Endometrium (tissue), 2 donors: ENCODE data around the gene MAML3.

Experiments used
- FAIRE-seq: peaks from 2 replicates; lab custom pipeline; 2012; peaks lifted over from hg19 to GRCh38; lab: Jason Lieb, UNC
- donor health status: control.
- donor health status: control.

The MAML3 gene

DNA sequence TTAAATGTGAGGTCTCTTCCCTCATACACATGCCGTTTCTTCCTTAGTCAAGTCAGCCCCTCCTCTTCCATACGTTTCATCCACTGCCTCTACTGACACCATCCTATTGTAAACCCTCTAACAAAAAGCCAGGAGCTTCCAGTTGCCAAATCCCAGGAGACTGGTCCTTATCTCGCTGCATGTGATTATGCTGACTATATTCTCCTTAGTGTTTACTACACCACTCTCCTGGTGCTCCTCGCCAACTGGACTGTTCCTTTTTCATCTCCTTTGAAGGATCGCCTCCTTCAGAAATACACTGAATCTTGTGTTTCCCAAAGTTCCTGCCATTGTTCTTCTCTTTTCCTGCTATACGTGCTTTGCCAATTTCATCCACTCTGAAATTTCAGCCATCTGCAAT lies 27.7 kb downstream of the MAML3 start:
- FAIRE-seq = no peak

GRCh38 chr4:140125374-140125773 lies 28.6 kb downstream of the MAML3 start:
- FAIRE-seq = no peak

DNA sequence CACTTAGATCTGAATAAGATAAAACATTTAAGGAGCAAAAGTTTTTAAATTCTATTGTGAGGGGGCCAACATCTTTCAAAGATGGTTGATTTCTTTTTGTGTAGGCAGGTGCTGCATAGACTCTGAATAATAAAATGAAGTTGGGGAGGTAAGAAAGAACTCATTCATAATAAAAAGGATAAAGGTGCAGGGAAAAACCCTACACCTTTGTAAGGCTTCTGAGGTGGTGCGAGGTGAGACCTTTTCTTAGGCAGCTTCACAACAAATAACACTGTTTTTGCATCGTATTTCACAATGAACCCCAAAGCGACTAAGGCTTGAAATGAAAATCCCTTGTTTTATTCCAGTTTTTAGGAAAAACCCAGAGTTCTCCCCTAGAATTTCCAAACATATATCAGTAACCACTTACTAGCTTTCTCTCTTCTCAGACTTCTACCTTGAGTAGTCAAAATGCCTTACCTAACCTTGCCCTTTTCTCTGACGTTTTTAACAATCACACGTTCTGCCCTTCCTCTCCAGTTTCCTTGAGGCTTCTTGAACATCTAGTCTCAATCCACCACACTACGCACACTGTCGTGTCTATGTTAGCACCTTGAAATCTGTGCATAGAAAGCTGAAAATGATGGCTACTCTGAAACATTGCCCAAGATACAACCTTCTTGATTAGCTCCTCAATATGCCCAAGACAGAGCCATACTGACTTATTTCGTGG lies 30.2 kb downstream of the MAML3 start:
- no peak for FAIRE-seq

DNA sequence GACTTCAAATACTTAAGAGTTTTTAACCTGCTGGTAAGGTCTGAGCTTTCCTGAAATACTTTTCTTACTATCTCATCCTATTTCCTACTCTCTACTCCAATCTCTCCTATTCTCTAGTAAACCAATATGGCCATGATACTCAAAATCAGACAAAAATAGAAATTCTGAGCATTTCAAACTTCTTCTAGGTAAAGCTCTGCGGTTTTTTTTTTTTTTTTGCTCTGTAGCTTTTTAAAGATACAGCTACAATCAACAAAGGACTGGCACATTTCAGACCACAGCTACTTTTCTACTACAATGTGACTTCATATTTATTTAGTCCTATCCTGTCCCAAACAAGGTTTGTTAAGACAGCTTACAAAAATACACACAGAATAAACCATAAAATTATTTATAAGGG lies 31.1 kb downstream of the MAML3 start:
- no peak for FAIRE-seq

GRCh38 chr4:140121646-140122045 lies 32.3 kb downstream of the MAML3 start:
- no peak for FAIRE-seq

DNA sequence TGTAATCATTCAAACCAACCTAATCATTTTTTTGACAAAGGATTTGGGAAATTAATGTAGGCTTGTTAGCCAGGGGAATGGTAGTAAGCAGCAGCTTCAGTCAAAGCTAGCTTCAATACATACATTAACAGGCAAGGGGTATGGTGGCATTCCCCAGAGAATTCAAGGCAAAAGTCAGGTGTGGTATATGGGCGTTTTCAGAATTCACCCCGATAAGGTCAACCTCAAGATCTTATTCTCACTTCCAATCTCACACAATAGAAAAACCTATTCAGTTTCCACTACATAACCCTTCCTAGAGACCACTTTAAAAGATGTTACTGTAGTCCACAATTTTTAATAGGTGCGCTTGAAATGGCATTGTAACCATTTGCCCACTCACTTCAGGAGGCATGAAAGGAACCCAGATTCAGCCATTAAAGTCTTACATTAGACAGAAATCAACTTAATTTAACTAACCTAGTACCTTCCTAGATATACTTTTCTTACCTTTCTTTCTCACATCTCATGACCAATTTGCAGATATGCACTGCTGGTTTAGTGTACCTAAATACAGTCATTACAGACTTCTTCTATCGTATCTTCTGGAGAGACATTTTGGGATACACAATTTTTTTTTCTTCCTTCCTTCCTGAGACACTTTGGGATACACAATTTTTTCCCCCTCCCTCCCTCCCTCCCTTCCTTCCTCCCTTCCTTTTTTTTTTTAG lies 34.9 kb downstream of the MAML3 start:
- no peak for FAIRE-seq

GRCh38 chr4:140117947-140118346 lies 36.0 kb downstream of the MAML3 start:
- FAIRE-seq = no peak

DNA sequence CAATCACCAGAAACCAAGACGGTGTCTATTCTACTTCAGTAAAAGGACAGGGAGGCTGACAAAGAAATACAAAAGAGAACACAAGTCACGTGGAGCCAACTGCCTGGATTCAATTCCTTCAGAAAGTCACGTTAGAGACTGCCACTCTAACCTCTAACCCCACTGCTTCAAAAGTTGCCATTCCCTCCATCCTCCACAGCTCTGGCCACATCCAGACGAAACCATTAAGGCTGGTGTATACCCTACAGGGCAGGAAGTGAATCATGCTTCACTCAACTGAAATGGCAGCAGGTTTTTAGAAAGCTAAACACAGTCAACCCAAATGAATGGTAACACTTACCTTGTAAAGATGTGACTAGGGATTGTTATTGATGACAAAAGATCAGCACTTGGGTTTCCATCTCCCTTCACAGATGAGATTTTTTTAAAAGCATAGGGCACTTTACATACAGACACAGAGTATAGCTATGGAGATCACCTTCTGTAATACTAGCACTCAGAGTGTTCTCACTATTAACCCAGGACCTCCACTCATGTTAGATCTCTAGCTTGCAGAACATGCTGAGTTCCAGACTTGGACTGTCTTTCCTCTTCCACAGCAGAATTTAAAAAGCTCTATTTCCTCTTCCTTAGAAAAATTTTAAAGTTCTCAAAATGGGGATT lies 37.4 kb downstream of the MAML3 start:
- FAIRE-seq = no peak

GRCh38 chr4:140115140-140115539 lies 38.8 kb downstream of the MAML3 start:
- no peak for FAIRE-seq

DNA sequence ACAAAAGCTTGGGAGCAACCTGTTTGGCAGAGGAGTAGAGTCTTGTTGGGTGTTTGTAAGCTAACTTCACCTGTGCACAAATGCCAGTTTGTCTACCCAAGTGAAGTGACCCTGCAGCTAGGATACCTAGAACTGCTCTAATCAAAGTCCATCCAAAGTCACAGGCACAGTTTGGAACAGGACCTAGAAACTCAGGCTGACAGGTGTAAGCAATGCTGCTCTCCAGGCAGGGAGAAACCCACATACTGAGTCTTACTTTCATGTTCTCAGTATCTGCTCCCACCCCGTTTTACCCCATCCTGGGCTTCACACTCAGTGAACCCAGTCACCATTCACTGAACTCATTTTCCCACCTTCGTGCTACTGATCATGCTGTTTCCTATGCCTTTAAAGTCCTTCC lies 40.3 kb downstream of the MAML3 start:
- FAIRE-seq = no peak

DNA sequence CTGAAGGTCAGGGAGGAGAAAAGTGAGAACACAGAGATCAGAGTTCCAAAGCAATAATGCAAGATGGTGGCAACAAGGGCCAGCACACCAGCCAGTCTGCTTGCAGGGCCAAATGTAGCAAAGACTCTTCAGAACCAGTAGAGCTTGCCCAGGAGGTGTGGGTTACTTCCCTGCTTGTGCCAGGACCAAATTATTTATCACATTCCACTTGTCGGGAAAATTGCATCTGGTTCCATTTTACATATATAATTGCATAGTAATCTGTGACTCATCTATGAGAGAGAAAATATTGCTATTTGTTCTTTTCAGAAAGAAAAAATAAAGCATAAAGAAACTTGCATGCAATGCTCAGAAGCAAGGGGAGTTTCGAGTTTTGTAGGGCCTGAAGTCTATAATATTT lies 41.4 kb downstream of the MAML3 start:
- no peak for FAIRE-seq

DNA sequence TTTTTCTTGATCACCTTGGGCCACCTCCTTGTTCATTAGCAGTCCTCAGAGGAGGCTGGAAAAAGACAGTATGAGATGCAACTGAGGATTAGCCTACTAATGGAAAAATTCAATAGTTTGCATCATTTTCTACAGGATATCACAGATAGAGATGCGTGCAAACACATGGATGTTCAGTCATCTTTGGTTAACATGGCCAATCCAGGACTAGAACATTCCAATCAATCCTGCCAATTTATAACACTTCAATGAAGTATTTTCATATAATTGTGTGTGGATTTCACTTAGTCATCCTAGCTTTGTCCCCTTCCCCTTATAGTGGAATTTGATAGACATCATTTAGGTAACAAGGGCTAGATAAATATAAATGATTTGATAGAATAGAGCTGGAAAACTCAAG lies 42.7 kb downstream of the MAML3 start:
- no peak for FAIRE-seq

- no peak for FAIRE-seq
Observed at GRCh38 chr4:140110542-140111215, 43.3 kb downstream of the MAML3 start.

GRCh38 chr4:140109737-140110136 lies 44.2 kb downstream of the MAML3 start:
- no peak for FAIRE-seq

- FAIRE-seq = no peak
Observed at GRCh38 chr4:140109292-140109691, 44.7 kb downstream of the MAML3 start.

DNA sequence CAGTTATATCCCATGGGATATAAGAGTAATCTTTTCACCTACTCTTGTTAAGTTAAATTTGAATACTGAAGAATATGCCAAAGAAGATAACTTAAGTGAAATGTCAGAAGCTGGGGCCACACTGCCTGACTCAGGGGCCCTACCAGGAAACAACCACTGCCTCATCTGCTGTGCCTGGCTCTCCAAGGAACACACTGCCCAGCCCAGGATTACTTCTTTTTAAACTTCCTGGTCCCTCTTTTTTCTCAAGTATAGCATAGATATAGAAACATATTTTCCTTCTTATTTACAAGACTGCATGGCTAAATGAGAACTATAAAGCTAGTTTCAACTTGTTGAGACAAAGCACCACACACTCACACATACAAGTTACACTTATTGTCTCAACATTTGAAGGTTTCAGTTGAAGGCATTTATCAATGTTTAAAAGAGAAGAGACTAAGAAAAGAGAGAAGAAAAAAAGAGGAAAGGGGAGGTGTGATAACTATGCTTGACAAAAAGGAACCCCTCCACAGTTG lies 45.2 kb downstream of the MAML3 start:
- no peak for FAIRE-seq

GRCh38 chr4:140108243-140108642 lies 45.7 kb downstream of the MAML3 start:
- FAIRE-seq = no peak

GRCh38 chr4:140106289-140106844 lies 47.6 kb downstream of the MAML3 start:
- no peak for FAIRE-seq

GRCh38 chr4:140105436-140105835 lies 48.5 kb downstream of the MAML3 start:
- FAIRE-seq = no peak

DNA sequence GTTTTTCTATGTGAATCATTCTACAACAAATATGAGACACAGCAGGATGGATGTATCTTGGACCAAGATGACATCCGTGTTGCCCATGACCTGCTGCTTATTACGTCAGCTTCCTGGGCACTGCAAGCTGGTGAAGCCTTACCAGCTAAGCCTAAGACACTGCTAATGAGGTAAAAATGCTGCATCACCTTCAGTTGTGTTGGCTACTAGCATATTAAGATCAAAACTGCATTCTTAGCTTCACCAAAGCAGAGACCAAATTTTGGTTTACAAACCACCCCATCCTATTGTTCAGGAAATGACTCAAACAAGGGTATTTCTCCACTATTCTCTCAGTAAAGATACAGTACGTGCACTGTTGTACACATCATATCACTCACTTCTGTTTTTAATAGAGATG lies 50.3 kb downstream of the MAML3 start:
- no peak for FAIRE-seq

GRCh38 chr4:140102421-140102820 lies 51.6 kb downstream of the MAML3 start:
- FAIRE-seq = no peak

DNA sequence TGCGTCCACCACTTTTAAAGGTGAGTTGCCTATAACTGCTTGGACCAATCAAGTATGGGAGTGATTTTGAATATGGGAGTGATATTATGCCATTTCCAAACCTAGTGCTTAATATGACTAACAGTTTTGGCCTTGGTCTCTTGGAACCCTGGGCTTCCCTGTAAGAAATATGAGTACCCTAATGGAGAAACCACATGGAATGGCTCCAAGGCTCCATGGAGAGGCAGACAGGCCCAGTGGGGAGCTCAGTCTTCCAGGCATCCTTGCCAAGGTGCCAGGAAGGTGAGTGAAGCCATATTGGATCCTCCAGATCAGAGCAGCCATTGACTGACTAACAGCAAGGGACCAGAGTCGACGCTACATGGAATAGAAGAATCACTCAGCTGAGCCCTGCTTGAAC lies 53.2 kb downstream of the MAML3 start:
- no peak for FAIRE-seq
